ENCODE measurements around the gene PABPN1L.

GRCh38 chr16:88847654-88848053 lies 18.8 kb downstream of the PABPN1L start:
- no peak for TF ChIP-seq POLR2AphosphoS5 (IDR thresholded peaks at IDR 0.05)
- TF ChIP-seq POLR2A (IDR thresholded peaks at IDR 0.05) = no peak
- no peak for TF ChIP-seq CTCF (IDR thresholded peaks at IDR 0.05)
